ENCODE data around the gene PACSIN3.

Gene PACSIN3

DNA sequence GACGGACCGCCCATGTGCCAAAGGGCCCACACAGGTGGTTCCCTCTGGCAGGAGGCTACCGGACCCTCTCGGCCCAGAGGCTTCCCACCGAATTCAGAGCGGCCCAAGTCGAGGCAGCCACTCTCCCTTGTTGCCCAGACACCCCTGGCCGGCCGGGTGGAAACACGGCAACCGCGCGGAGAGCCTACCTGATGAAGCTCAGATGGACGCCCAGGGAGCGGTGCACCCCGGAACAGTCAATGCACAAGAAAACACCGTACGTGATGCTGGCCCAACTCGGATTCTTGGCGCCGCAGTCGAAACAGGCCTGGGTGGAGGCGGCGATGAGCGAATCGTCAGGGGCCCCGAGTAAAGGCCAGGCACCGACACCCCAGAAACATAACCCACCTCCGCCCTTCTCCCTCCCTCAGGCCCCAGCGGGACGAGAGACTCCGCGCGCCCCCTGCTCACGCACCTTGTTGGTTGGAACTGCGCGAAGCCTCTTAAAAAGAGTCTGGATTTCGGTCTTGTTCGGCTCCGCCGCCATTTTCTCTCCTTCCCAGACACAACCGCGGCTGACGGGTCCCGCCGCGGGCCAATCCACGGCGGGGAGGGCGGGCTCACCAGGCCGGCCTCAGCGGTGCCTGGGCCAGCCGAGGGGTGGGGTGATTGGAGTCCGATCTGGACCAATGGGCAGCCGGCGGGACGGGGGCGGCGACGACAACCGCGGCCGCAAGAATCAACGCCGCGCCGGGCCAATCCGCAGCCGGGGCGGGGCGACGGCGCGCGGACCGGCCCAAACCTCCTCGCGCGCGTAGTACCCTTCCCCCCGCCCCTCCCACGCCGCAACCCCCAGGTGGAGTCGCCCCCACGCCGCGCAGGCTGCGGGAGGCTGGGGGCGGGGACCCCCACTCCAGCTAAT lies 9.7 kb downstream of the PACSIN3 start, which contains the start of gene ARFGAP2:
Gene ARFGAP2, minus strand, starts transcription at position 552 of the 901 bp plus-strand sequence. Its CDS starts 26 bp downstream, at position 526.
- peak; percentile 68 for DNase-seq (ENCODE audit: low read depth)

DNA sequence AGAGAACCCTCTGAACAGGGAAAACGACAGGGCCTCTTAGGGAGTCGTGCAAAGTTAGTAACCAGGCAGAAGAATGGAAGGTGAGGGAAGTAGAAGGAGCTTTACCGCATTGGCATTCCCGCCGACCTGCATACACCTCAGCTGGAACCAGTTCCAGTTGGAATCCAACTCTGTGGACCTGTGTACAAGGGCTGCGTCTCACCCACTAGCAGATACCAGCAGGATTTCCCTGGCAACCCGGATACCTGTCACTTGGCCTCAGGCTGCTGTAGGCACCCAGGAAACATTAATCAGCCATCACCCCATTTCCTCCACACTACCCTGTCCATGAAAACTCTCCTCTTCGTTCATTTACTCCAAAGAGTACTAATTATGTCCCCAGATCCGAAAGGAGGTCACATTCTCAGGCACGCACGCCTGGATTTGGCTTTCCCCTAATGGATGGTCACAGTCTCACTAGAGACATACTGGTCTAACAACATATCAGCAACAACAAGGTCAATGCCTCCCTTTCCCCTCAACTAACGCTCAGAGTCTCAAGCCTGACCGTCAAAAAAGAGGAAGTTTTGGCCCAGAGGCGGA lies 10.4 kb downstream of the PACSIN3 start:
- DNase-seq (ENCODE audit: low read depth) = no peak

DNA sequence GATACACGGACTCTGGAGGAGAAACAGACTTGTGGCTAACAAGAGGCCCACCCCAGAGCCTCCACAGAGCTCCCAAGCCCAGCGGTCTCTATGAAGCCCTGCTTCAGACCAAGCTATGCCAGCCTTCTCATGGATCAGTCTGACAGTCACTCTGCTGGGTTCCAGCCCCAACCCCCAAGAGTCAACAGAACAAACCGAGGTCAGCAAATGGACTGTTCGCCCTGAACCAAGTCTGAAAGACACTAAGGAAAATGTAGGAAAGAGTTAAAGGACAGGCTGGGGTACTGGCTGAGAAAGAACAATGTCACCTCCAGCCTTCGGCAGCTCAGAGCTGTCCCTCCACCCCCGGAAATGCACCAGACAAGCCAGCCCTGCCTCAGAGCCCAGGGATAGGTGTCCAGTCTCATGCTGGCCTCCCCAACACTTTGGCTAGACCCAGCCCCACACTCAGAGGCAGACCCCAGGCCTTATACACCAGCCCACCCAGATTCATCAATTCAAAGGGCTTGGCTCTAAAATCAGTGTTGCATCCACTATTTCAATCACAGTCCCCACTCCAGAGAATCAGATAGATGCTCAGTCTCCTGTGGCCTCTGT lies 13.4 kb downstream of the PACSIN3 start:
- no peak for DNase-seq (ENCODE audit: low read depth)

DNA sequence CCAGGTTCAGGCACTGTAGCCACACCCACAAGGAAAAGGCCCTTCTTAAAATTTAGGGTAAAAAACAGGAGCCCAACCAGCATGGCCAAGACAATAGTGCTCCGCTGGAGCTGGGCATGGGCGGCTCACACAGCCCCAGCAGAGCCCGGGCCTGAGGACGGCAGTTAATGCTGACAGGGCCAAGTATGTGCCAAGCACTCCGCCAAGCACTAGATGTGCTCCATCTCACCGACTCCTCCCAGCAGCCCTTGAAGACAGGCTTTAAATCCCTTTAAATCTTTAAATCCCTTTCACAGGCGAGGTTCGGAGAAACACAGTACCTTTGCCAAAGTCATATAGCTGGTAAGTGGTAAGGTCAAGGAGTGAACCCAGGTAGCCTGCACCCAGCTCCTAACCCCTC lies 14.4 kb downstream of the PACSIN3 start:
- no peak for DNase-seq (ENCODE audit: low read depth)

DNA sequence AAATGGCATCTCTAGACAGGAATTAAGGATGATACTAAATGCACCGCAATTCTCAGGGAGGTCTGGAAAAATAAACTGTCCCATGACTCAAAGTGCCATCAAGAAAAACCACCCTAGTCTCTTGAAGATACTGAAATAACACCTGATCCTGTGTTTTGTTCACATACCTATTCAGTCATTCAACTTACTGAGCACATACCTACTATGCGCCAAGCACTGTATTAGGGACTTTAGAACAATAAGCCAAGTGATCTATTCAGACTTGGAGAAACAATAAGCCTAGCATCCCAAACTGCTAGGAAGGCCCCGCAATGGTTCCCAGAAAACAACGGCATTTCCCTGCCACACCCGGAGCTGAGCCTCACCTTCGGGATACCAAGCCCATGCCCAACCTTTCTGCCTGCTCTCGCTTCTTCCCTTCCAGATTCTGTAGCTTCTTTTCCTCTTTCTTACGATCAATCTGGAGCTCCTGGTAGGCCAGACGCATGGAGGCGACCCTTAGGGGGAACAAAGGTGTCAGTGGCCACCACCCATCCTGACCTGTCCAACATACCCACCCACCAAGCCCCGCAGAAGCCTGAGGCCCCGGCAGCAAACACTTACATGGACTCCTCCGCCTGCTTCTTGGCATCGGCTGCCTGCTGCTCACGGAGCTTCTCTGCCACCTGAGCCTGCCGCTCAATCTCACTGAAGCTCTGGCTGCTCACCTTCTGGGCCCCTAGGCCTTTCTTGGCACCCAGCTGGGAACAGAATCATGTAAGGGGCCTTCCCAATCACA lies 15.0 kb downstream of the PACSIN3 start:
- no peak for DNase-seq (ENCODE audit: low read depth)

DNA sequence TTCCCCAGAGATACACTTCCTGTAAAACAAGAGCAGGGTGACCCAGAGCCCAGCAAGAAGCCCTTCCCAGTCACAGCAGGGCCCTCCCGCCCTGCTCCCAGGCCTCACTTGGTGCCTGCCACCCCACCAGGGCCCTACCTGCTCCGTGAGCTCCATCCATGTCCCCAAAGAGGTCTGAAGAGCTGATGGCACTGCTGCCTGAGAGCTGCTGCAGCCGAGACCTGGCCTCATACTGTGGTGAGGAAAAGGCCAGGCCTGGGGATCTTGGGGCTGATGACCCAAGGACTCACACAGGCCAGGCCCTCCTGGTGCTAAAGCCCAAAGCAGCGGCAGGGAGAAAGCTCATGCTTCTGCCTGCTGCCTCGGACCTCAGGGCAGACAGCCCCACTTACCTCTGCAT lies 19.9 kb downstream of the PACSIN3 start:
- no peak for DNase-seq (ENCODE audit: low read depth)

DNA sequence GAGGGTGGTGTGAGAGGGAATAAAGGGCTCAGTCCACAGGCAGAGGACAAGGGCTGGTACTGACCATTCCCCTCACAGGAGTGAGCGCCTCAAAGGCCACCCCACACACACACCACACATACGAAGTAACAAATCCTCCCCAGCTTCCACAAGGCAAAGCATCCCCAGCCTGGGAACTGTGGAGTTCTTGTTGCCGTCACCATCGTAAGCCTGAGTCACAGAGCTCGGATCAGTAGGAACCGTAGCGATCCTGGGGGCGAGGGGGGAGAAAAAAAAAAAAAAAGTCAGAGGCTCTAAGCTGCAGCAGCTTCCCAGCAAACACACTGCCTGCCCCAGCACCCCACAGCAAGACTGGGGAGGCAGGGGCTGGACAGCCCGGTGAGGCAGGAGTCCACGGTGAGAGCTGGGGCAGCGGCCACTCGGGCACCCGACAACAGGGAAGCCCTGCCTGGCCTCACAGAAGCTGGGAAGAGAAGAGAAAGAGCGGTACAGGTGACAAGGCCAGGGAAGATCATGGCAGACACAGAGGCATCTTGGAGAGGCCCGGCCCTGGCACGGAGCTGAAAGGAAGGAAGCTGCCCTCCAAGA lies 20.9 kb downstream of the PACSIN3 start:
- DNase-seq (ENCODE audit: low read depth) = no peak

DNA sequence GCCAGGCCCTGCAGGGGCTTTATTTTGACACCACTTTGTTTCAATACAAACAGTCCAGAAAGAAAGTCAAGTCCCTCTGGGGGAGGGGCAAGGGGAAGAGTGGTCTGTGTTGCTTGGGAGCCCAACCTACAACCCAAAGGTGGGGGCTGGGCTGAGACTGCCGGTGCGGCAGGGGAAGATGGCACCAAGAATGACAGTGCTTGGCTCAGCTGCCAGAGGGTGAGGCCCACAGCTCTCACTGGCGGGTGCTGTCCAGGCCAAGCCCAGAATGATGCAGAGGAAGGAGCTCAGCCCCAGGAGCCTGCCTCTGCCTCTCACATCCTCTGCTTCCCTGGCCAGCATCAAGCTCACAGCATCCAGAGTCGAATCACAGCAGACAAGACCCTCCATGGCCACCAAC lies 21.9 kb downstream of the PACSIN3 start:
- no peak for DNase-seq (ENCODE audit: low read depth)

DNA sequence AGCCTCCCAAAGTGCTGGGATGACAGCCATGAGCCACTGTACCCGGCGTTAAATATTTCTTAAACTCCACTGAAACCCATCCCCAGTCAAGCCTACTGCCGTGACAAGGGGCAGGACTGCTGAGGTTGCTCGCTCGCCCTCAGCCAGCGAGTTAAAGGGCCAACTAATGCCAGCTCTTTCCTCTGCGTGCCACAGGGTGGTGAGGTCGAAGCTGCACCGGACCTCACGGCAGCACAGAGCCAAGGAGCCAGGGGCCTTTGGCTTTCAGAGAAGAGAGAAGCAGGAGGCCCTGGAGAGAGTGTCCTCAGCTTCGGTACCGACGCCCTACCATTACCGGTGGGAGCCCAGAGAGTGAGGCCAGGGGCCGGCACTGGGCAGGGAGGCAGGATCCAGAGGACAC lies 22.3 kb downstream of the PACSIN3 start:
- DNase-seq (ENCODE audit: low read depth) = no peak

DNA sequence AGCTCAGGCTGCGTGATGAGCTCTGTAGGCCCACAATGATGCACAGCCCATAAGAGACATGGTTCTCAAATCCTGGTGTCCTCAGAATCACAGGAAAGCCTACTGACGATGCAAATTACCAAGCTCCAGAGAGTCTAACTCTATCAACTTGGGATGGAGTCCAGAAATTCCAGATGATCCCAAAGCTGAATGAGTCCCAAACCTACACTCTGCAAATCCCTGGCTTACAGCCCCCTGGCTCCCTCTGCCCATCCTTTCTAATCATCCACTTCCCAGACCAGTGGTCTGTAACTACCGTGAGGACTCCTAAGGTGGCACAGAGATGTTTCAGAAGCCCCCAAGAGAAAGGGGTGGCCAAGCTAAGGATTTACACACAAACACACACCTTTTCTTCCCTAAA lies 23.0 kb downstream of the PACSIN3 start:
- DNase-seq (ENCODE audit: low read depth) = no peak

DNA sequence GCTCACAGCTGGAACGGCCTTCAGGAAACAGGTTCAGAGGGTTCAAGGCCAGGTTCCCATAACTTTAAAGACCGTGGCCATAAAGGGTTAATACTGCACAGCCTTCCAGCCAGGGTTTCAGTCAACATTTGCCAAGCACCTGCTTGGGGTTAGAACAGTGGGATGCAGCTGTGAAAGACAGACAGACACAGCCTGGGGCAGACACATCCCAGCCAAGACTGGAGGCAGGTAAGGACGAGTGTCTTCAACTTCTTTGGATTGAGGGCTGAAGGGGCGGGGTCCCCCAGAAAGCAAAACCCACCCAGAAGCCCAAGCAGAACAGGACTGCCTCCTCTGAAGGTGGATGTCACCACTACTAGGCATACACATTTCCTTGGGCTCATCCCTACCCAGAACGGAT lies 23.8 kb downstream of the PACSIN3 start:
- DNase-seq (ENCODE audit: low read depth) = no peak

DNA sequence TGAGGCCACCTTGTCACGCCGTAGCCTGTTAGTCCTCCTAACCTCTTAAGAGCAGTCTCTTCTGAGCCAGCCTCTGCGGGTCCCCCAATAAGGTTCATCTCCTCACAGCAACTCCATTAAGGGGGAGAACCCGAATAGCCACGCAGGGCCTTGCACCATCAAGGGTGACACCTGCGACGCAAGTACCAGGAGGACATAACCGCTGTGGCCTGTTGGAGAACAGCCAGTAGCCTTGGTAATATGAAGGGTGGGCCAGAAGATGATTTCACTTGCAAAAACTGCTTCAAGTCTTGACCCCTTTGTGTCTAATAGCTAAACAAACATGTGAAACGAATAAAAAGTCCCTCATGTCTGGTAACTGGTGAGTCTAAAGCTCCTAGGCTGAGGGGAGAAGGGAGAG lies 24.3 kb downstream of the PACSIN3 start:
- DNase-seq (ENCODE audit: low read depth) = no peak

DNA sequence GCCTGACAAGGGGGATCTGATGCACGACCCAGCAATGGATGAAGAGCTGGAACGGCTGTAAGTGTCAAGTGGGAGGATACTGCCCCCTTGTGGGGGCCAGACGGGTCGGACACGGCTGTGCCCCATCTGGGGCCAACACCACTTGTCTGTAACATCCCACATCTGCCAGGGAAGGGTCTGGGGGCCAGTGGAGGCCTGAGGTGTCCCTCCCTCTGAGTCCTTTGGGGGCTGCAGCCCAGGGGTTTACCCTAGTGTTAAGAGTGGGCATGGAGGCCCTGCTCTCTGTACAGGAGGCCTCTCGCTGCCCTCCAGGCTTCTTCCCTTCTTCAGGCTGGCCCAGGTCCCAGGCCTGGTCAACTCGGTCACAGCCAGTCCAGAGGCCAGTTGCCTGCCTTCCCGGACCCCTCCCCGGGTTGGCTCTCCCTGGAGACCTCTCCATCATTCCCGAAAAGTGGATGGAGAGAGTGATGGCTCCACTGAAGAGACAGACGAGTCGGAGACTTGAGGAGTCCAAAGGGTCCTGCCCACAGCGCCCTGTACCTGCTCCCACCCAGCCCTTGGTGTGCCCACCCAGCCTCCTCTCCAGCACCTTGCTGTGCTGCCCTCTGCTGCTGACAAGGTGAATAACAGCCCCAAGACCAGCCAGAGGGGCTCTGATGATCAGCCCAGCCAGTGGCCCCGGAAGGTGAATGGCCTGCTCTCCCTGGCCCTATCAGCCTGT lies 24.9 kb downstream of the PACSIN3 start:
- DNase-seq (ENCODE audit: low read depth) = no peak

DNA sequence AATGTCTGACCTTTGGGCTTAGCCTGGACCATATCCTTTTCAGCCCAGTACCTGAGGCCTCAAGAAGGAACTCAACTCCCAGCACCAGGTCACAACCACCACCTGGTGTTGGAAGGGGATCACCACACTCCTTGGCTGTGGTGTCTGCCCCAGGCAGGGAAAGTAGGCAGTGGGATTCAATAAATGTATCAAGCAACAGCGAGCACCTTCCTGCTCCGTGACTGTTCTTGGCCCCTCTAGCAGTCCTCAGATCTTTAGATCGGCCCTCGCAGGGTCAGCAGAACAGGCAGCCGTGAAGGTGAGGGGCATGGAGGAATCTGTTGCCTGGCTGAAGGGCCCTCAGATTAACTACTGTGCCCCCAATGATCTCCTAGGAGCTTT lies 25.5 kb downstream of the PACSIN3 start:
- no peak for DNase-seq (ENCODE audit: low read depth)

DNA sequence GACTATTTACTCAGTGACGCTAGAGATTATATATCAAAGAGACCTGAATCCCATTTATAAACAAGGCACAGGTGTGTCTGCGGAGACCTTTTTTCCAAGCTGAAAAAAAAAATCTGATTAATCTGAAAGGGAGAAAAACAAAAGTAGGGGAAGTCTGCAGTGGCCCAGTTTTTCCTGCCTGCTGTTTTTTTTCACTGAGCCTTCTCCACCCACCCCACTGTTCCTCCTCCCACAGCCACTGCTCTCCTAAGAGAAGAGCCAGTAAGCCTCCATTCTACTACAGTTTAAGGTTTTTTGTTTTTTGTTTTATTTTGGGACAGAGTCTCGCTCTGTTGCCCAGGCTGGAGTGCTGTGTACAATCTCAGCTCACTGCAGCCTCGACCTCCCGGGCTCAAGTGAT lies 28.0 kb downstream of the PACSIN3 start:
- no peak for DNase-seq (ENCODE audit: low read depth)

DNA sequence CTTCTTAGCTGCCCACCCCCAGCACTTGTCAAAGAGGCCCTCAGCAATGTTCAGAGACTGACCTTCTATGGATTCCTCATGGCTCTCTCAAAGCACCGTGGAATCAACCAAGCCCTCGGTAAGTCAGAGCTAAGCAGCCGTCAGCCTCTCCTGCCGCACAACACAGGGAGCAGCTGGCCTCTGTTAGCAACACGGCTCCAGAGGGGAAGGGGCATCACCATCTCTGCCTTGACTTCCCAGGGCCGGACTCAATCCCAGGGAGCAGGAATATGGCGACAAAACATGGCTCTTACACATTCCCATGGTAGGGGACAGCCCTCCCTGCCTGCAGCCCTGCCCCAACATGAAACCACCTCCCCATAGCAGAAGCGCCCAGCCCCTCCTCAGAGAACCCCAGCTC lies 28.4 kb downstream of the PACSIN3 start:
- no peak for DNase-seq (ENCODE audit: low read depth)

DNA sequence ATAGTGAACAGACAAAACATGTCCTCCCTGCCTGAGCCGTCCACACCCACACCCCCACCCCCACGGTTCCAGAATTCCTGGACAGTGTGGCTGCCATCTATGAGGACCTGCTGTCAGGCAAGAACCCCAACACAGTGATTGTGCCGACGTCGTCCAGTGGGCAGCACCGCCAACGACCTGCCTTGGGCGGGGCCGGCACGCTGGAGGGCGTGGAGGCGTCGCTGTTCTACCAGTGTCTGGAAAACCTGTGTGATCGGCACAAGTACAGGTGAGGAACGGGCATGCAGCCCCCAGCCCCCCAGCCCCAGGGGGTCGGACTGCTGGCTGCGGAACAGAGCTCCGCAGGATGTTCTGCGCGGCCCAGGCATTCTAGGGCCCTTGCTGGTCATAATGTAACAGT lies 29.3 kb downstream of the PACSIN3 start:
- no peak for DNase-seq (ENCODE audit: low read depth)

DNA sequence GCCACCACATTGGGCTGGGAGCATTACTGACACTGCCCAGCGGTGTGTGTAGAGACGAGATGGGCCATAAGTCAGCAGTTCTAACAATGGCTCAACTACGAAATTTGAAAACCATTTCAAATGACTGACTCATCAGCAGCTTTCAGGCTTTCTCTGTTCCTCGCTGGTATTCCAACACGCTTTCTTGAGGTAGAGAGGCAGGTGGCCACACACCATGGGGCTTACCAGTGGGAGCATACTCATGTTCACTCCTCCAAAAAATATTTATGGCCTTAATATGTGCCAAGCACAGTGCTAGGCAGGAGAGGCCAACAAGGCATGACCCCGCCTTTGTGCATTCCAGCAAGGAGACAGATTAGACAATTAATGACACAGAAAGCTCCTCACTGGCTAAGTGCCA lies 29.9 kb downstream of the PACSIN3 start:
- DNase-seq (ENCODE audit: low read depth) = no peak

DNA sequence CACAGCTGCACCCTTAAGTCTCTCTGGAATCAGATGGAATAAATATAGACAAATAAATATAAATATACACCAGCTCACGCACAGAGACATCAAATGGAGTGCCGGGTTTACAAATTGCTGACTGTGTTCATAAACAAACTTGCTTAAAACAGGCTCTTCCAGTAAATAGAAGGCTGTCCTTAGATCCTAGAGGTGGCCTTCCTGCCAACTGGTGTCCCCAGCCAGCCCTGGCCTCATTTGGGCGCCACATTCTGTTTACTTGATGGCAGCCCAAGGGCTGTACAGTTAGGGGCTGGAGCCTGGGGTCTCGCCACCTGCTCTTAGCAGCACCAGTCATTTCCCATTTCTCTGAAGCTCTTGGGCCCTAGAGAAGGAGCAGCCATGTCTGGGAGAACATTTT lies 30.4 kb downstream of the PACSIN3 start:
- DNase-seq (ENCODE audit: low read depth) = no peak

DNA sequence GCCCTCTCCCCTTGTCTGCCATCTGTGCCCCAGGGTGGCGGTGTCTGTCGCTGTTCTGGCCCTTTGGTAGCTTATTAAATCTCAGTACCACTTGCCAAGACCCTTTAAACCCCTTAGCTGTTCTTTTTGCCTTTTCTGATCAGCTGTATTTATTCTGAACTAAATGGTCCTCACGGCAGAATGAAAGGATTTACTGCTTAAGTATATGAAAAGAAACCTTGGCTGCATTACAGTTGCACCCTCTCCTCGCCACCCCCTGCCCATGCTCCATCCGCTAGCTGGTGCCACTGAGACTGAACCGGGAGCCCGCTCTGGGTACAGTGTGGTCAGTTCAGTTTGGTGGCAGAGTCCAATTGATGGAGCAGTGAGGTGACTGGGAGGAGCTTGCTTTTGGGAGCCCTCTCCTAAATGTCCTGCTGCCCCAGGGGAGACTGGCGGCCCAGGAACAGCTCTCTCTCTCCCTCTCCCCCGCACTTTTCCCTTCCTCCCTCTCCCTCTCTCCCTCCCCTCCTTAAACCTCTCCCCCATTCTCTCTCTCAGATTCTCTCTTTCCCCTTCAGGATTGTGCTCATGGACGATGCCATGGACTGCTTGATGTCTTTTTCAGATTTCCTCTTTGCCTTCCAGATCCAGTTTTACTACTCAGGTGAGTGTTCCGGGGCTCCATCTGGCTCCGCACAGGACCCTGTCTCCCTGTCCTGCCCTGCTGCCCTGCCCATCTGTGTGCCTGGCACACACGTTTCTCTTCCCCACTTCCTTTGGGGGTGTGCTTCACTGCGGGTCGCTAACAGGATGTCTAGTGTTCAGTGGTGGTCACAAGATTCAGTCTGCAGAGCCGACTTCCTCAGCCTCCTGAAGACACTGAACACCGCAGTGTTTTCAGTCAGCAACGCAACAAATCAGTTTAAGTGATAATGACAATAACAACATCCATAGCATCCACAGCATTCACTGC lies 31.3 kb downstream of the PACSIN3 start:
- no peak for DNase-seq (ENCODE audit: low read depth)

Data from GM04503 (cell line).